Measurements from ENCODE around the gene ARMH1.
A peak's percentile ranks its signal among the peaks of the same experiment; 100 is the strongest.

Gene ARMH1

GRCh38 chr1:44674113-44675000 lies at the start of gene ARMH1, which contains the start of gene TMEM53:
TSS of gene ARMH1 (plus strand) at chr1:44674714. CDS start at chr1:44689698, 14,984 bp downstream.
TSS of gene TMEM53 (minus strand) at chr1:44674481. CDS start at chr1:44674391, 90 bp downstream.
- DNase-seq (ENCODE audit: low spot score), result peak; percentile 99

DNA sequence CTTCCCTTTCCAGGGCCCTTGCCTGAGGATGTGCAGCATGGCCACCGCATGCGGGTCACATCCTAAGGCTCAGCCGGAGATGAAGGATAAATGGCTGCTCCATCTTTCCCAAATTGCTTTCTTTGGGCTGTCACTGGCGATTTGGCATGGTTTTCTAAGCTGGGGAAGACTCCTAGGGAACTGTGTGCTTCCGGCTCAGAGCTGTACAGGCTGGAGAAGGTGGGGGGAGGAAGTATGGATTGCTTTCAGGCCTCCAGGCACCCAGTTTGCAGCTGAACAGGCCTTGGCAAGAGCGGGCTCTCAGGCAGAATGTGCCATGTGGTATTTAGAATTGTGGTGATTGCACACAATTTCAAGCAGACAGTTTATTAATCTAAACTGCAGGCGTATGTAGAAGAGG lies 49.2 kb upstream of the ARMH1 start:
- no peak for DNase-seq (ENCODE audit: low spot score)

- no peak for DNase-seq (ENCODE audit: low spot score)
Observed at GRCh38 chr1:44628962-44629756, 45.4 kb upstream of the ARMH1 start.

DNA sequence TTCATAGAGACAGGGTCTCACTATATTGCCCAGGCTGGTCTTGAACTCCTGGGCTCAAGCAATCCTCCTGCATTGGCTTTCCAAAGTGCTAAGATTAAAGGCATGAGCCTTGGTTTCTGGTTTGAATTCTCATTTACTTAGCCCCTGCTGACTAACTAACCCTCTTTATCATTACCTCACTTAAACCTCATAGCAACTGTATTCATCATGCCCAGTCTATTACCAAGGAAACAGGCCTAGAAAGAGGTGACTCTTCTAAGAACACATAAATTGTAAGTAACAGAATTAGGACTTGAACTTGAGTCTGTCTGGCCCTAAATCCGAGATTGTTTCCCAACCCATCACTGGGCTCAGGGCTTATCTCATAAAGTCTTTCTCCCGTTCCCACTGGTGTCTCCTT lies 44.4 kb upstream of the ARMH1 start:
- no peak for DNase-seq (ENCODE audit: low spot score)

GRCh38 chr1:44631333-44631646 lies 43.2 kb upstream of the ARMH1 start:
- no peak for DNase-seq (ENCODE audit: low spot score)

GRCh38 chr1:44631647-44632539 lies 42.6 kb upstream of the ARMH1 start:
- peak; percentile 94 for DNase-seq (ENCODE audit: low spot score)

DNA sequence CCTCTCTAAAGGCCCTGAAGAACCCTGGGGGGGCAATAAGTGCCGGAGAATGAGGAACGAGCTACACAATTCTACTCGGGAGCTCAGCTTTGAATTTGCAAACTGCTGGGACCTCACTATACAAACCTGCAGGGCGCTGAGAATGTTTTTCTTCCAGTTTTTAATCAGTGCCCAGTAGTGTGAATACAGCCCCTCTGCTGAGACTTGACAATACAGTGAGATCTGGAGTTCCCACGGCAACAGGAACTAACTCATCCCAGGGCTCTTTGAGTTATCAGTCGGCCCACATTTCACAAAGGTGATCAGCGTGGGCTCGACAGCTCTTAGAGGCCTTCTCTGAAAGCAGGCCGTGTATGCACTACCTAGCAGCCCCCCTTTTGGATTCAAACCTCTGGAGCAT lies 41.9 kb upstream of the ARMH1 start:
- no peak for DNase-seq (ENCODE audit: low spot score)

GRCh38 chr1:44634606-44635189 lies 39.8 kb upstream of the ARMH1 start:
- no peak for DNase-seq (ENCODE audit: low spot score)

DNA sequence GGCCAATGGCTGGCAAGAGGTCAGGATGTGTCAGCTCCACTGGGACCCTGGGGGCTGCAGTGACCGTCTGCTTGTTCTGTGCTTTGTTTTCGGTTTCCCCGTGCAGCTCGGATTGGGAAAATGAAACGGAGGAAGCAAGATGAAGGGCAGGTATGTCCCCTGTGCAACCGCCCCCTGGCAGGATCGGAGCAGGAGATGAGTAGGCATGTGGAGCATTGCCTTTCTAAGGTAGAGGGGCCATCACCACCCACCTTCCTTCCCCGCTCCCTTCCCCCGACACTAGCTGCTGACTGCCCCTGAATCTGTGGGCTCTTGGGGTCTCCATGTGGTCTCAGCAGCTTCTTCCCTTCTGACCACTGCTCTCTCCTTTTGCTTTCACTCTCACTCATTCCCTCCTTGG lies 39.1 kb upstream of the ARMH1 start:
- DNase-seq (ENCODE audit: low spot score), result no peak

GRCh38 chr1:44636083-44636687 lies 38.3 kb upstream of the ARMH1 start:
- DNase-seq (ENCODE audit: low spot score), result no peak

- no peak for DNase-seq (ENCODE audit: low spot score)
Observed at GRCh38 chr1:44636688-44637598, 37.6 kb upstream of the ARMH1 start.

- peak; percentile 70 for DNase-seq (ENCODE audit: low spot score)
Observed at GRCh38 chr1:44637702-44638411, 36.7 kb upstream of the ARMH1 start.

DNA sequence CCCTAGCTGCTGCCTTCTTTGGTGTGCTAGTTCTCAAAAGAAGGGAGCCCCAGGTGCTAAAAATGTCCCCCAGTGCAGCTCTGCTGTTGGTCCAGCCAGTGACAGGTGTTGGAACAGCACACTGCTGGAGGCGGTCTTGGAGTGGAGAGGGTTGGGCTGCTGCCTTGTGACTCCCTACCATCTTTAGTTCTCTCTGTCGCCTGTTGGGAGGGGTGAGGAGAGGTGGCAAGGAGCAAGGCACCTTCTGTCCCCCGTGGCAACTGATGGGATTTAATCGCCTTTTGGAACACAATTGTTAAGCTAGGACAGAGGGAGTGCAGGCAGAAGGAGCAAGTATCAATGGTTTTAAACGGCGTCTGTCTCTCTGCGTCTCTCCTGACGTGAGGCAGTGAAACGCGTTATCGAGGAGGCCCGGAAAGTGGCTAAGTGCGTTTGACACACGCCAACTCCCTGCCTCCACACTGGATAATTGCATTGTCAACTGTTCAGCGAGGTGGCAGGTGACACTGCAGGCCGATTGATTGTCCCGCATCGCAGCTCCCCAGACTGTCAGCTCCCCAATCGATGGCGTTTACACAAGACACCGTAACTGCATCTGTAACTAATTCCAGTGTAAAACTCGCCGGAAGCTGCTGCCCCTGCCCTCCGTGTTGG lies 34.2 kb upstream of the ARMH1 start:
- DNase-seq (ENCODE audit: low spot score), result no peak

GRCh38 chr1:44641126-44642102 lies 33.1 kb upstream of the ARMH1 start:
- no peak for DNase-seq (ENCODE audit: low spot score)

- DNase-seq (ENCODE audit: low spot score), result no peak
Observed at GRCh38 chr1:44642255-44642654, 32.3 kb upstream of the ARMH1 start.

DNA sequence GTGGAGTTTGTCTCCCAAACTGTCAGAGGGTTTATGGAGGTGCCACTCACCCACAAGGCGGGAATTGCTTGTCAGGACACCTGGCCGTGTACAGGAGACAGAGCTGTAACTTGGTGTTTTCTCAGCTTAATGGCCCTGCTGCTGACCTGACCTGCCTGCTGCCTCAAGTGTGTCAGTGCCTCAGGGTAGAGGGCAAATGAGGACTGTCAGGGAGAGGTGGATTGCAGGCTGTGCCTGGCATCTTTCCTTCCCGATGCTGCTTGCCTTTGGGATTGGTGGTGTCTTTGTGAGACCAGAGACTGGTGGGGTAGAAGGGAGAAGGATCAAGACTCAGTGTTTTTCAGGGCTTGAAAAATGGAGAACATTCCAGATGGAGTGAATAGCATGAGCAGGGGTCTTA lies 31.6 kb upstream of the ARMH1 start:
- DNase-seq (ENCODE audit: low spot score), result no peak

DNA sequence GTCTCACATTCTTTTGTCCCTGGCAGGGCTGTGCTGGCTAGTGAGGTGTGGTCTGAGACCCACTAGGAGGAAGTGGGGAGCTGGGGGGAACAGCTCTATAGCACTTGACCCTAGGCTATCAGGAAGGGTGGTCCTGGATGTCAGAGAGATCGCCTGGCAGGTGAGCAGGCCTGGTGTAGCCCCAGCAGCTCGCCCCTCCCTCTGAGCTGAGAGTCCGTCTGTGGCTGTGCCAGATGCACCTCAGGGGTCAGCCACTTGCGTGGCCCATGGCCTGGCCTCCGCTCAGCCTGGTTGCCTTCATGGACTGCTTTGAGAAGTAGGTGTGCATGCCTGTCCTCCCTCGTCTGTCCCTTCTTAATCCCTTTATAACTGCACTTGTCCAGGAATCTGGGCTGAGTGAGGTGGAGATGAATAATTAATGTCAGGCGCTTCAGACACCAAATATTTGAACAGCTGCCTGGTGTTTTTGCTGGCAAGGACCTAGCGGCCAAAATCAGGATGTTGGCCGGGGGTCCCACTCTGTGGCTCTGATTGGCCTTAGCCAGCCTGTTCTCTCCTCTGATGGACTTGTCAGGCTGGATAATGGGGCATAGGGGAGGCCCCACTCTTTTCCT lies 30.7 kb upstream of the ARMH1 start:
- DNase-seq (ENCODE audit: low spot score), result no peak
